Prostate gland (tissue), 2 donors: ENCODE results near the gene CRYBG1.

Experiments used
- POLR2A ChIP-seq: fragments of 450-650 bp; IDR thresholded peaks from one replicate; pipeline ENCODE4 v1.6.1; 2016; ENCODE audit warnings: antibody characterized with exemption, mild to moderate bottlenecking
- POLR2AphosphoS5 ChIP-seq: sonication (generic); formaldehyde crosslinking; IDR thresholded peaks from one replicate; pipeline ENCODE4 v1.6.1; 2017; ENCODE audit warnings: antibody characterized with exemption
- TF ChIP-seq, protein P1 (sequence below), 4 experiments: fragments of 200-600 bp in 2 of 4; fragments of 450-650 bp in 2 of 4; sonication (generic) in 2 of 4; IDR thresholded peaks; 1 replicate in 3 of 4; 2 replicates in 1 of 4; pipeline ENCODE4 v1.5.1; 2016 to 2019; ENCODE audit warnings: antibody characterized with exemption in 4 of 4, mild to moderate bottlenecking in 2 of 4, moderate library complexity in 2 of 4

DNA sequence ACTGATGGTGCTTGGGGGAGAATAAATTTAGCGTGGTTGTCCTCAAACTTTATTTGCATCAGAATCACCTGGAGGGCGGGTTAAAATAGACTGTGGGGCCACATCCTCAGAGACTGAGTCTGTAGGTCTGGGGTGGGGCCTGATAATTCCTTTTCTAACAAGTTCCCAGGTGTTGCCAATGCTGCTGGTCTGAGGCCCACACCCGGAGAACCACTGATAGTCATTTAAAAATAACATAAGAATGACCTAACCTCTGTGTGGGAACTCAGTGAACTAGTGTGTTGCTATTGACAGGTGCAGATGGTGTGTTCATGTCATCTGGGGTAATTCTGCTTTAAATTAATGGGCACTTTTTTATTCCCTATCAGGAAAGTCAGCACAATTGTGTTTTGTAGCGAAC, 204.0 kb downstream of the CRYBG1 start:
- TF ChIP-seq, protein P1, sequence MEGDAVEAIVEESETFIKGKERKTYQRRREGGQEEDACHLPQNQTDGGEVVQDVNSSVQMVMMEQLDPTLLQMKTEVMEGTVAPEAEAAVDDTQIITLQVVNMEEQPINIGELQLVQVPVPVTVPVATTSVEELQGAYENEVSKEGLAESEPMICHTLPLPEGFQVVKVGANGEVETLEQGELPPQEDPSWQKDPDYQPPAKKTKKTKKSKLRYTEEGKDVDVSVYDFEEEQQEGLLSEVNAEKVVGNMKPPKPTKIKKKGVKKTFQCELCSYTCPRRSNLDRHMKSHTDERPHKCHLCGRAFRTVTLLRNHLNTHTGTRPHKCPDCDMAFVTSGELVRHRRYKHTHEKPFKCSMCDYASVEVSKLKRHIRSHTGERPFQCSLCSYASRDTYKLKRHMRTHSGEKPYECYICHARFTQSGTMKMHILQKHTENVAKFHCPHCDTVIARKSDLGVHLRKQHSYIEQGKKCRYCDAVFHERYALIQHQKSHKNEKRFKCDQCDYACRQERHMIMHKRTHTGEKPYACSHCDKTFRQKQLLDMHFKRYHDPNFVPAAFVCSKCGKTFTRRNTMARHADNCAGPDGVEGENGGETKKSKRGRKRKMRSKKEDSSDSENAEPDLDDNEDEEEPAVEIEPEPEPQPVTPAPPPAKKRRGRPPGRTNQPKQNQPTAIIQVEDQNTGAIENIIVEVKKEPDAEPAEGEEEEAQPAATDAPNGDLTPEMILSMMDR (IDR thresholded peaks at IDR 0.05), result no peak
- no peak for TF ChIP-seq POLR2A
- TF ChIP-seq POLR2AphosphoS5, result no peak
